Superior temporal gyrus (tissue), 1 donor: ENCODE results near the gene MRPL37.

ENCODE experiments used
- DNase-seq: peaks from one replicate; pipeline ENCODE4 v3.0.0-alpha.2; 2016; ENCODE audit errors: extremely low spot score

MRPL37 gene

DNA sequence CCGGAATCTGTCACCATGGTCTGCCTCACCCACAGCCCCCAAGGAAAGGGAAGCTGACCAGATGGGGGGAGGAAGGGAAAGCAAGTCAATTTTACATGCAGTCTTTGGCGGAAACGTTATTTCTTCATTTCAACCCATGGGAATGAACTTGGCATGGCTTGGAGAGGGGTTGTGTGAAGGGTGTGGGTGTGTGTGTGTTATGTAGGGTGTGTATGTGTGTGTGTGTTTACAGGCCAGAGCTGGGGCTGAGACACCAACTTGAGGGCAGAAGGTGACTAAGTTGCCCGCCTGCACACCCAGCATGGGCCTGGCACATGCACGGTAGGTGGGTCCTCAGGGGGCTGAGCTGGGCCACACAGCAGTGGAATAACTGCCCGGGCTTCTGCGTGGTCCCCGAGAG is 65.2 kb downstream of the MRPL37 start:
- DNase-seq: no peak

DNA sequence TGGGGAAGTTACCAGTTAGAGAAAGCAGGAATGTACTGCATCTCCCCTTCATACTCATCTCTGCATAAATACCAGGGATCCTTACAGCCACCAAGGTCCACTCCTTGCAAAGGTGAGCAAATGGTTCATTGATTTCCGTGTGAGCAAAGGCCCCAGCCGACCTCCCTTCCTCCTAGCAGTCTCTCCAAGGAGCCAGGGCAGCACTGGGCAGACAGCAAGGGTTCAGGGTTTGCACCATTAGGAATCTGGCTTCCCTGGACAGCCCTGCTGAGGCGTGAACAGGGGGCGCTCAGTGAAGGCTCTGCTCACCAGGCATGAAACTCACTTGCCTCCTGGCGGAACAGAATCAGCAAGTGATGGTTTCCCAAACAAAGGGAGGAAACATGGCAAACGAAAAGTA is 65.7 kb downstream of the MRPL37 start:
- DNase-seq: no peak

GRCh38 chr1:54266195-54266594 is 66.2 kb downstream of the MRPL37 start:
- DNase-seq: no peak

DNA sequence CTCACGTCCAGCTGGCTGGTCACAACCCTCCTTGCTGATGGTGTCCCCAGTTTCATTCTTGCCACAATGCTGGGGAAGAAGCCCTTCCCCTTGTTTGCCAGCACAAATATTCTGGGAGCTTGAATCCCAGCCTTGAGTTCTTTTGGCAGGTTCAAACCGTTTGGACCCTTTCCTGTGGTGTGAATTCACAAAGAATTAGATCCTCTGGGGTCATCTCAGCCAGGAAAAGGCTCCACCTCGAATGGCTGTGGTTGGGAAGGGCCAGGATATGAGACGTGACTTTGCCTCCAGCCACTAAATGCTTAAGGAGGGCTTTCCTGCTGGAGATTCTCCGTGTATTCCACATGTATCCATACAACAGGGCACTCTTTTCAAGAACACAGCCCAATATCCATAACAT is 66.9 kb downstream of the MRPL37 start:
- DNase-seq: no peak
